ENCODE data around the gene CHFR.

DNA sequence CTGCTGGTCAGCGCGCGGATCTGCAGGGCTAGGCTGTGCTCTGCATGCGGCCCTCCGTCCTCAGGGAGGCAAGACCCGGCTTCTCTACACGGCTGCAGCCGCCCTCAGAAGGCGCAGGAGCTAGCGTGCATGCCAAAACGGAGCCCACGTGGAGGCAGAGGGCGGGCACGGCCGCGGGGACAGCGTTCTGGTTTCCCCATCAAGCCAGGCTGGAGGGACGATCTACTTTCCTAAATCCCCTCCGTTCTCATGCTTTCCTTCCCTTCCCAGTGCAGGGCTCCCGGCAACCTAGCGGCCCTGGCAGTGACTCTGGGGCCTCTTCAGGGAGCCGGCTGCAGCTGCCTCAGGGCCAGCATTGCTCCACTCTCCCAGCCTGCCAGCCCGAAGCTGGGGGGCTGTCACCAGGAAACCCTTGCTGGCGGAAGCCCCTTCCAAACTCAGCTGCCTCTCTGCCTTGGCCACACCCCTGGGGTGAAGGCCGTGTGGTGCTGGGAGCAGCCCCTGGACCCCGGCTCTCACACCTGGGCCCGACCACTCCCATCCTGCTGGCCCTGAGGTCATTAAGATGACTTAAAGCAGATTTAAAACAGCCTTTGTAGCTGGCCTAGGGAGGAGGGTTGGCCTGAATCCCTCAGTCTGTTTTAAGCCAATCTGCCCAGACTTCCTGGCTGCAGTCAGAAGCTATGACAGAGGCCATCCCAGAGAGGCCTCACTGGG, 49.6 kb downstream of the CHFR start:
- TF ChIP-seq, protein P1, sequence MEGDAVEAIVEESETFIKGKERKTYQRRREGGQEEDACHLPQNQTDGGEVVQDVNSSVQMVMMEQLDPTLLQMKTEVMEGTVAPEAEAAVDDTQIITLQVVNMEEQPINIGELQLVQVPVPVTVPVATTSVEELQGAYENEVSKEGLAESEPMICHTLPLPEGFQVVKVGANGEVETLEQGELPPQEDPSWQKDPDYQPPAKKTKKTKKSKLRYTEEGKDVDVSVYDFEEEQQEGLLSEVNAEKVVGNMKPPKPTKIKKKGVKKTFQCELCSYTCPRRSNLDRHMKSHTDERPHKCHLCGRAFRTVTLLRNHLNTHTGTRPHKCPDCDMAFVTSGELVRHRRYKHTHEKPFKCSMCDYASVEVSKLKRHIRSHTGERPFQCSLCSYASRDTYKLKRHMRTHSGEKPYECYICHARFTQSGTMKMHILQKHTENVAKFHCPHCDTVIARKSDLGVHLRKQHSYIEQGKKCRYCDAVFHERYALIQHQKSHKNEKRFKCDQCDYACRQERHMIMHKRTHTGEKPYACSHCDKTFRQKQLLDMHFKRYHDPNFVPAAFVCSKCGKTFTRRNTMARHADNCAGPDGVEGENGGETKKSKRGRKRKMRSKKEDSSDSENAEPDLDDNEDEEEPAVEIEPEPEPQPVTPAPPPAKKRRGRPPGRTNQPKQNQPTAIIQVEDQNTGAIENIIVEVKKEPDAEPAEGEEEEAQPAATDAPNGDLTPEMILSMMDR (IDR thresholded peaks at IDR 0.05; ENCODE audit: extremely low read depth in 1 of 2, insufficient read depth in 1 of 2, low read depth in 1 of 2, low read length in 2 of 2), result no peak
- no peak for TF ChIP-seq POLR2A (IDR thresholded peaks at IDR 0.05; ENCODE audit: low read depth, low read length)
- TF ChIP-seq EZH2 (IDR thresholded peaks at IDR 0.05; ENCODE audit: borderline replicate concordance, low read depth, low read length, severe bottlenecking), result no peak
- no peak for TF ChIP-seq JUN (IDR thresholded peaks at IDR 0.05; ENCODE audit: borderline replicate concordance, insufficient read depth, insufficient read length, low read depth)
